ENCODE results near the gene PSENEN. TPM values are rescaled to one million over a fixed set of nuclear protein-coding genes. Genes with fewer than 3 reads are reported as not detected.

The PSENEN gene
- total RNA-seq, 4 donors from 2014 or later: 20.4 to 35.7 (median 29.5) TPM

GRCh38 chr19:35741203-35741515, 4.3 kb upstream of the PSENEN start:
- Histone ChIP-seq H3K4me3 (peak overlapping the region; percentile 39 to 60), H3K27me3 (no peaks in the 10 kb centered on the region), H3K36me3 (peaks cover 0 to 47% of the 10 kb centered on the region in 2 donors), H3K27ac (peak overlapping the region; percentile 54 to 91 (median 87)), H3K4me1 (peaks cover 0 to 53% (median 19%) of the 10 kb centered on the region in 3 donors), H3K9me3 (no peaks in the 10 kb centered on the region)
- 20% methylated on average over 1 of the region's 12 CpGs; no CpG with 5 or more reads in 1 of the 2 donors for WGBS, 2 donors (ENCODE audit: low coverage in 1 of 2)
- no peak for ATAC-seq
- TF ChIP-seq, protein P1, sequence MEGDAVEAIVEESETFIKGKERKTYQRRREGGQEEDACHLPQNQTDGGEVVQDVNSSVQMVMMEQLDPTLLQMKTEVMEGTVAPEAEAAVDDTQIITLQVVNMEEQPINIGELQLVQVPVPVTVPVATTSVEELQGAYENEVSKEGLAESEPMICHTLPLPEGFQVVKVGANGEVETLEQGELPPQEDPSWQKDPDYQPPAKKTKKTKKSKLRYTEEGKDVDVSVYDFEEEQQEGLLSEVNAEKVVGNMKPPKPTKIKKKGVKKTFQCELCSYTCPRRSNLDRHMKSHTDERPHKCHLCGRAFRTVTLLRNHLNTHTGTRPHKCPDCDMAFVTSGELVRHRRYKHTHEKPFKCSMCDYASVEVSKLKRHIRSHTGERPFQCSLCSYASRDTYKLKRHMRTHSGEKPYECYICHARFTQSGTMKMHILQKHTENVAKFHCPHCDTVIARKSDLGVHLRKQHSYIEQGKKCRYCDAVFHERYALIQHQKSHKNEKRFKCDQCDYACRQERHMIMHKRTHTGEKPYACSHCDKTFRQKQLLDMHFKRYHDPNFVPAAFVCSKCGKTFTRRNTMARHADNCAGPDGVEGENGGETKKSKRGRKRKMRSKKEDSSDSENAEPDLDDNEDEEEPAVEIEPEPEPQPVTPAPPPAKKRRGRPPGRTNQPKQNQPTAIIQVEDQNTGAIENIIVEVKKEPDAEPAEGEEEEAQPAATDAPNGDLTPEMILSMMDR (IDR thresholded peaks at IDR 0.05): no peak
- TF ChIP-seq POLR2AphosphoS5 (IDR thresholded peaks at IDR 0.05) (no peak), EP300 (IDR thresholded peaks at IDR 0.05) (no peak), POLR2A (IDR thresholded peaks at IDR 0.05) (no peak)

GRCh38 chr19:35742121-35742724, 3.2 kb upstream of the PSENEN start, which contains the start of gene IGFLR1:
TSS of gene IGFLR1 (minus strand) at chr19:35742452. CDS start at chr19:35741180, 1,272 bp downstream.
- H3K9me3 ChIP-seq: no peaks in the 10 kb centered on the region
- TF ChIP-seq POLR2A (IDR thresholded peaks at IDR 0.05) (no peak), EP300 (IDR thresholded peaks at IDR 0.05) (no peak), POLR2AphosphoS5 (IDR thresholded peaks at IDR 0.05) (no peak)
- TF ChIP-seq, protein P1 (IDR thresholded peaks at IDR 0.05): no peak
- H3K36me3 ChIP-seq: peaks cover 0 to 40% of the 10 kb centered on the region in 2 donors
- H3K4me1 ChIP-seq: peaks cover 0 to 63% (median 24%) of the 10 kb centered on the region in 3 donors
- peak within 1 kb of the TSS; percentile 54 to 91 (median 87) for H3K27ac ChIP-seq
- peak within 1 kb of the TSS in 1 of 2 donors; percentile 60 for H3K4me3 ChIP-seq
- no peak for ATAC-seq
- no peaks in the 10 kb centered on the region for H3K27me3 ChIP-seq
- WGBS, 2 donors (ENCODE audit: low coverage in 1 of 2): 65 to 79% methylated on average over 2 to 6 of the region's 9 CpGs

GRCh38 chr19:35743640-35744429, 1.6 kb upstream of the PSENEN start:
- no peaks in the 10 kb centered on the region for H3K27me3 ChIP-seq
- peaks cover 0 to 74% (median 24%) of the 10 kb centered on the region in 3 donors for H3K4me1 ChIP-seq
- no peaks in the 10 kb centered on the region for H3K9me3 ChIP-seq
- no peak for ATAC-seq
- WGBS, 2 donors (ENCODE audit: low coverage in 1 of 2): 87 to 91% methylated on average over 4 to 5 of the region's 19 CpGs
- H3K36me3 ChIP-seq: peaks cover 0 to 24% of the 10 kb centered on the region in 2 donors
- peak overlapping the region in 1 of 2 donors; percentile 86 for H3K4me3 ChIP-seq
- peak overlapping the region in 3 of 4 donors; percentile 100 for H3K27ac ChIP-seq
- TF ChIP-seq EP300 (IDR thresholded peaks at IDR 0.05) (no peak), POLR2AphosphoS5 (IDR thresholded peaks at IDR 0.05) (no peak), POLR2A (IDR thresholded peaks at IDR 0.05) (no peak)
- TF ChIP-seq, protein P1 (IDR thresholded peaks at IDR 0.05): no peak

DNA sequence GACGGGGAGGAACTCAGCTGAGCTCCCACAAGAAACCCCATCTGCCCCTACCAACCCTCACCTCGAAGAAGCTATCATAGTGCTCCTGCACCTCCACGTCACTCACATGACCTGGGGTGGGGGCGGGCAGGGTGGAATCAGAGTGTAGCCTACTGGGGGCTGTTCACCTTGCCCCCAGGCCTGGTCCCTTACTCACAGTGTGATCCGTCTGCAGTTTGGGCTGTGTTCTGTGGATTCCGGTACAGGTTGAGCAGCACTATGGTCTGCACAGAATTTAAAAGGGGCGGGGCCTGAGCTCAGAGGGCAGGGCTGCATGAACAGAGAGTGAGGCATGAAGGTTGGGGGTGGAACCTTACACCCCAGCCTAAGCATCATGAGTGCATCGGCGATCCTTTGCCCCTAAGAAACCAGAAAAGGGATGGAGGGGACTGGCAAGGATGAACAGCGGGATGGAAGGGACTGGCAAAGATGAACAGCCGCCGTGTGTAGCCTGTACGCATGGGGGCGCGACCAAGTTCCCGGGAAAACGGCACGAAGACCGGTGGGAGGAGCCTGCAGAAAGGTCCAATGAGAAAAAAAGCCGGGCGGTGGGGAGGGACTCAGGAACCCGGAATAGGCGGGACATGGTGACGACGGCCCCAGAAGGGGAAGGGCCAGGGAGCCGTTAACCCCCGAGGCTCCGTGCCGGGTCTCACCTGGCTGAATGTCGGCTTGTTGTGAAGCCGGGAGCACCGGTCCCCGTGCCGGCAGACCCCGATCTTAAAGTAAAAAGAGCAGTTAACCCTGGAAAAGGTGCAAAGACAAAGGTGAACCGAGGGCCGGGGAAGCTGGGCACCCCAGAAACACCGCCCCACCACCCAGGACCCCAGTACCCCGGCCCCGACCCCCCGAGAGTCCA, 772 bp upstream of the PSENEN start:
- Histone ChIP-seq H3K4me1 (peaks cover 0 to 77% (median 28%) of the 10 kb centered on the region in 3 donors), H3K4me3 (peak overlapping the region; percentile 76 to 86), H3K9me3 (no peaks in the 10 kb centered on the region), H3K27ac (peak overlapping the region; percentile 98 to 100 (median 100)), H3K36me3 (peaks cover 0 to 19% of the 10 kb centered on the region in 2 donors), H3K27me3 (no peaks in the 10 kb centered on the region)
- 0% methylated on average over 5 to 18 of the region's 41 CpGs for WGBS, 2 donors (ENCODE audit: low coverage in 1 of 2)
- ATAC-seq: peak; percentile 74
- TF ChIP-seq POLR2A (IDR thresholded peaks at IDR 0.05) (peak in 1 of 2 donors; percentile 88), EP300 (IDR thresholded peaks at IDR 0.05) (no peak), POLR2AphosphoS5 (IDR thresholded peaks at IDR 0.05) (peak; percentile 31)
- TF ChIP-seq, protein P1 (IDR thresholded peaks at IDR 0.05): peak in 3 of 4 experiments; percentile 40 to 73 (median 43)
